ENCODE results near the gene CCDC160.
"Not testable (repeated sequence)": the region's sequence is repeated elsewhere in the genome, so short reads cannot be mapped to it uniquely, and the experiment has no call there.

The CCDC160 gene

DNA sequence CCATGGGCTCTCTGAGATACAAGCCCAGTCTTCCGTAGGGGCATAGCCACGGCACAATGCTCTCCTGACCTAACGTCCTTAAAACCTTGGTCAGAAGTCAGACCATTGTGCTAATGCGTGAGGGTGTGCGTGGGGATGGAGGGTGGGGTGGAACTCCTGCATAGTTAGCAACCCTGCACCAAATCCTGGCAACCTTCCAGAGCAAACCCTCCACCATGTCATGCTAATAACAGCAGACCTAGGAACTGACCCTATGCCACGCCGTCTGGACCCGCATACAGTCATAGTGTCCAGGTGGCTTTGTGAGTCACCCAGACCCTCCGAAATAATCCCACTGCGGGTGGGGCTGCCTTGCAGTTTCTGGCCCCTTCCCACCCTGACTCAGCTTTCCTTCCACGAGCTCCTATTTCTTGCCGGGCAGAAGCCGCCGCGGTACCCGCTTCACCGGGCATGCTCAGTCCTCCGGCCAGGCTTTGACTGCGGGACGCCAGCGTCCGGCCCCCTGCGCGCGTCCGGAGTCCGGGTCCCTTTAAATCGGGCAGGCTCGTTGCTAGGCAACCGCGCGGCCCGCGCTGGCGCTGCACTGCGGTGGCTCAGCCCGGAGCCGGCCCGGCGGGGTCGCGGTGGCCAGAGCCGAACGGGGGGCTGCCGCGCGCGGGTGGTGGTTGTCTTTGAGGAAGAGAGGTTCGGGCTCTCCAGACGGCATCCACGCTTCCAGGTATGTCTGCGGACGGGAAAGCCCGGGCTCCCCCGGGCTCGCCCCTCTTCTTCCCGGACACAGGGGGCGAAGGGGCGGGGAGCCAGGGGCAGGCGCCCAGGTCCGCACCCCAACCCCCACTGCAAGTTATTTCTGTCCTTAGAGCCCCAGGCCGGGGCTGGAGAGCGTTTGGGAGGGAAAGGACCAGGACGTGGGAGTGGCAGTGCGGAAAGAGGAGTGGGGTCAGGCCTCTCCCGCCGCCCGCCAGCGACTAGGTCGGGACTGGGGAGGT, at the start of gene CCDC160:
Gene CCDC160, plus strand, starts transcription at position 557 of the 989 bp plus-strand sequence. CDS start 7,619 bp downstream, outside the sequence.
- DNase-seq (ENCODE audit: low spot score): peak; percentile 25

DNA sequence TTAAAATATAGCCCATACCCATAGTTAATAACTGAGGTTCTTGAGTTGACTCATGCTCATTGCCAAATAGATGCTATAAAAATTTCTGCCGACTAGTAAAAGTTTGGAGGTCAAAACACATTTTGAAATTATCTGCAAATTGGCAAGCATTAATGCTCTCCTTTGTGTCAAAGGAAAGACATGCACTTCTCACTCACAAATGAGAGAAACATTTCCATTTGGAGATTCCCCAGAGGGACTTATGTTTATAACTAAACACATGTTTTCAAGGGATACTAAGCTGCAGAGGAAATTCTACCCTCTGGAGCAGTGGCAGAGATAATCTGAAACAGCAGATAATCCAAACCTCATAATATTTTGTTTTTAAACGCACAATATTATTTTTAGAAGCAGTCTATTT, 45.7 kb upstream of the CCDC160 start:
- no peak for DNase-seq (ENCODE audit: low spot score)

DNA sequence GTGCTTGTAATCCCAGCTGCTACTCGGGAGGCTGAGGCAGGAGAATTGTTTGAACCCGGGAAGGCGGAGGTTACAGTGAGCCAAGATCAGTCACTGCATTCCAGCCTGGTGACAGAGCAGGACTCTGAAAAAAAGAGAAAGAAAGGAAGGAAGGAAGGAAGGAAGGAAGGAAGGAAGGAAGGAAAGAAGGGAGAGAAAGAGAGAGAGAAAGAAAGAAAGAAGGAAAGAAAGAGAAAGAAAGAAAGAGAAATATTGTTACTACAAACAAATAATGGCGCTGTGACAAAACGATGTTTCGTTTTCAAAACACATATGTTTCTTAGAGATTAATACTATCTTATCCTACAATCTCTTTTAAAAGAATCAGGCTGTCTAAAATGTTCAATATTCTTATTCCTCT, 42.1 kb upstream of the CCDC160 start:
- DNase-seq (ENCODE audit: low spot score): no peak

DNA sequence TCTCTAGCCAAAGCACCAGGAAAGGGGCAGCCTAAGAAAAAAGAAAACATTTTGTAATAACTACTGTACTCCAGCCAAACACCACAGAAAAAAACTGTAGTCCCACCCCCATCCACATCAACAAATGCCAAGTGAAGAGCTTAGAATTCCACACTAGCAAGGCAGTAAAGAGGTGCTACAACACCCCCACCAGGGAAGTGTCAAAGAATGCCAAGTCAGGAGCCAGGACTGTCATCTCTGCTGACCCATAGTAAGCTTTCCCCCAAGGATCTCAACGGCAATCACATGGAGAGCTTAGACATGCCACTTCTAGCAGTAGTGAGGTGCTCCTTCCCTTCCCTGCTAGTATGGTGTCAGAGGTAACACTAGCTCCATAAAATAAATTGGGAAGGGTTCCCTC, 34.4 kb upstream of the CCDC160 start:
- no peak for DNase-seq (ENCODE audit: low spot score)

DNA sequence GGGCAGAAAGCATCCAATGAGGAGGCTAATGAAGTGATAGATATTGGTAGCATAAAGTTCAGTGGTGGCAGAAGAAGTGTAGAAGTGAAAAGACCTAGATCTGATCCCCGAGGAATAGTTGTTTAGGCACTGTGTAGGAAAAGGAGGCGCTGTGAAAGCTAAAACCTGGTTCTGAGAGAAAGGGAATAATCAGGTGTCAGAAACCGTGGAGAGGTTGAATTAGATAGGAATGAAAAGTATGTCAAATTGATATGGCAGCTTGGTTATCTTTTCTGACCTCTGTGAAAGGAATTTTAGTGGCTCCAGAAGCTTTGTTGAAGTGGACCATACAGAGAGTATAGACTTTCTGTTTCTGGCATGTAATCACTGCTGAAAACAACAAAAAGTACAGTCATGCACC, 30.8 kb upstream of the CCDC160 start:
- DNase-seq (ENCODE audit: low spot score): no peak

DNA sequence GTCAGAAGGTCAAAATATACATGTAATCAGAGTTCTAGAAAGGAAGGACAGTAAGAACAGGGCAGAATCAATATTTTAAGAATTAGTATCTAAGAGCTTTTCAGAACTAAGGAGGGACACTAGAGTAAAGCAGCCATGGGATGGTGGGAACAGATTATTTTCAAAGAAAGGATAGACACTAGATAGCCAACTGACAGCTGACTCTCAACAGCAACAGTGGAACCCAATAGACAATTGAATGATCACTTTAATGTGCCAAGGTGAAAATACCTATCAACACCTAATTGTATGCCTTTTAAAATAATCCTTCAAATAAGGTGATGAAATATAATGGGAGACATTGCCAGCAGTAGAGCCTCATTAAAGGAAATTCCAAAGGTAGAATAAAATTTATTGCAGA, 26.5 kb upstream of the CCDC160 start:
- DNase-seq (ENCODE audit: low spot score): no peak

DNA sequence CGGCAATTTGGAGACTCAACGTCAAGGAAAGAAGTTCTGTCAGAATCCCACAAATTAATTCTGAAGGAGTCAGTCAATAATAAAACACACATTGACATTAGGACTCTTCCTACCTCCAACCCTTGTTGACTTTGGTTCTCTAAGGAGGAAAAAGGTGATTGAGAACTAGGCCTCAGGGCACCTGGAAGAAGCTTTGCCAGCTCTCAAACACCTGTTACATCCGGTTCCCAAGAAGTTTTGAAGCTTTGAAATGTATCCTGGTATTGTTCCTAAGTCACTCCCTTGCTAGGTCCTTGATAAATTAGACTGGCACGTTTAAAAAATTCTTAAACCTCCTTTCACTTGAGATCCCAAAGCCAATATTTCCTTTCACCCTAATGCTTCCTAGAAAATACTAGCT, 1.7 kb upstream of the CCDC160 start:
- no peak for DNase-seq (ENCODE audit: low spot score)

DNA sequence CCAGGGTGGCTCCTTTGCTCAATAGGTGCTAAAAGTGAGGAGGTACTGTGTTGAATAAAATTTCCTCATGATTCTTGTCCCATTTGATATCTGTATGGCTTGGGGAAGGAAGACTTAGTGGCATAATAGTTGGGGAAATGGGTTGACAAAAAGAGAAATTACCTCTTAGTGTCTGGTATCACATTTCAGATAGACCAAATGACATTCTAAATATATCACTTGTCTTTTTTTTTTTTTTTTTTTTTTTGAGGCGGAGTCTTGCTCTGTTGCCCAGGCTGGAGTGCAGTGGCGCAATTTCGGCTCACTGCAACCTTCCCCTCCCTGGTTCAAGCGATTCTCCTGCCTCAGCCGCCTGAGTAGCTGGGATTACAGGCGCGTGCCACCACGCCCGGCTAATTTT, 1.2 kb downstream of the CCDC160 start:
- not testable (repeated sequence) for DNase-seq (ENCODE audit: low spot score)

DNA sequence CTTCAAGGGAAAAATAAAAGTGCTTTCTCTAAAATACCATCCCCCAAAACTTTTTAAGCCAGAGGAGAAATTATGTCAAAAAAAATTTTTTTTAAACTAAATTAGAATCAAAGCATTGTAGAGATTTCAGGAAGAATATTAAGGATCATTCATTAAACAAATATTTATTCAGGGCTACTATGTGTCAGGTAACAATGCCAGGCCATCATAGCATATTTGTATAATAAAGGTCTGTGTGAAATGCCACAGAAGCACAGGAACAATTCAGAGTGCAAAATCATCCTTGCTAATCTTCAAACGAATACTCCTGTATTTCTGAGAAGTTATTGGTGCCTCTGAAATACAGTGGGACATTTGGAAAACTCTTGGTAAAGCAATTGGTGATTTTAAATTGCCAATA, 2.0 kb downstream of the CCDC160 start:
- no peak for DNase-seq (ENCODE audit: low spot score)

DNA sequence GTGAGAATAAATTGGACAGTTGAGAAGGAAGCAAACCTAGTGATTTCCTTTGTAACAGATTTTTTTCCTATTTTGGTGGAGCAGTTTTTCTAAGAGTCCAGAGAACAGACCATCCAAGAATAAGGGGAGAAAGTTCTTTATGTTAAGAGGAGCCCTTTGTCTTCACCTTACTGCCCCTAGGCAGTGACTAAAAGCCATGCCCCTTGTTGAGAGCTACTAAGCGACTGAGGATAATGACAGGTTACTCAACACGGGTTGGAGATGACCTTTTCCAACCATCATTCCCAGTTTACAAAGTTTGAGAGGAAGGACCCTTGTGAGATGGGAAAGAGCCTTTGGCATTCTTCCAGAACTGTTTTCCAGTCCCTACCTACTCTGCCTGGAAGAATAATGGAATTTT, 3.2 kb downstream of the CCDC160 start:
- DNase-seq (ENCODE audit: low spot score): no peak

DNA sequence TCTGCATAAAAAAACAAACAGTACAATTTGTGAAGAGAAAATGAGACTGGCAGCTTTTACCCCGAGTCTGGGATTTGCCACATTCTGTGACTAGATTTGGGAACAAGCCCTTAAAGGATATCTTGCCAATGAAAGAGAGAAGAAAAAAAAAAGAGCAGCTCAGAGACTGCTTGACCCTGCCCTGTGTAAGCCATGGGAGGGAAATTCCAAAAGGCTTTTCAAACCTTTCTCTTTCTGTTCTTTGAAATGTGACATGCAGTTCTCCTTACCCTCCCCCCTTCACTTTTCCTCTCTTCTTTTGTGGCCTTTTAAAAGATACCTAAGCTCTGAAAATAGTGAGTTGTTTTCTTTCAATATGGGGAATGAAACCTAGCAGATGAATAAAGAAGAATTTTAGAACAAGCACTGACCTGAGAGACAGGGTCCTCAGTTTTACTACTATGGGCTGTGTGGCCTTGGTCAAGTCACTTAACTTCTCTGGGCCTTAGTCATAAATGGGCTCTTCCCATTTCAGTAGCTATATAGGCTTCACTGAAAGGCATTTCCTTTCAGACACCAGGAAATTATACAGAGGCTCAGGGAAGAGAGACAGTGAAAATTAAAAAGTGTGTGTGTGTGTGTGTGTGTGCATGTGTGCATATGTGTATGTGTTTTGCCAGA, 5.1 kb downstream of the CCDC160 start:
- no peak for DNase-seq (ENCODE audit: low spot score)

DNA sequence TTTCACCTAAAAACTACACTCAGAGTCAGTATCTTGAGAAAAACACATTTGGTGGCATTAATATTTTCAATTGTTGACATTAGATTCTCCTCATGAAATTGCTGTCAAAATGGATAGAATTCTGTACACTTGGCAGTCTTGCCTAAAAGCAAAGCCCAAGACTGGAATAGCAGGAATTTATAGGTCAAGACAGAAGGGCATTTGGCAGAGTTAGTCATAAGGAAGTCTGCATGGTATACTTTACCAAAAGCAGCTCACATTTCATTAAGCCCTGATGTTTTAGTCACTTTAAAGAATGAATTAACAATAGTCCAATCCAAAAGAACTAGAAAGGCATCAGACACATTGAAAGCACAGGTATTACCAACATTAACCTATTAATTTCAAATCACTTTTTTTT, 7.1 kb downstream of the CCDC160 start:
- DNase-seq (ENCODE audit: low spot score): no peak

DNA sequence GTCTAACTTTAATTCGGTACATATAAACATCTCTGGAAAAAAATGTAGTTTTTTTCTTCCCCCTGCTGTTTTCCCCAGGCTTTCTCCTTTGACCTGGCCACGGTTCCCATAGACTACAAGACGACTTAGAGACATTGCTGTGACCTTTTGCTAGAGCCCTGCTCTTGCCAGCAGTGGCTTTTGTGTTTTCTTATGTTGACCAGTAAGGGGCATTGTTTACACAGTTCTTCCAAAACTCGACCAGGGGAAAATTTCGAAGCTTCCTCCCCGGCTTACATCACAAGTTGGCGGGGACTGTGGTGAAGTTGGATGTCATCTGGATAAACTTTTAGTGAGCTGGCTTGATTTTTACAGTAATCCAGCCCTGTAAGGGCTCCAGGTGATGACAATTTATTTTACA, 9.3 kb downstream of the CCDC160 start:
- no peak for DNase-seq (ENCODE audit: low spot score)

DNA sequence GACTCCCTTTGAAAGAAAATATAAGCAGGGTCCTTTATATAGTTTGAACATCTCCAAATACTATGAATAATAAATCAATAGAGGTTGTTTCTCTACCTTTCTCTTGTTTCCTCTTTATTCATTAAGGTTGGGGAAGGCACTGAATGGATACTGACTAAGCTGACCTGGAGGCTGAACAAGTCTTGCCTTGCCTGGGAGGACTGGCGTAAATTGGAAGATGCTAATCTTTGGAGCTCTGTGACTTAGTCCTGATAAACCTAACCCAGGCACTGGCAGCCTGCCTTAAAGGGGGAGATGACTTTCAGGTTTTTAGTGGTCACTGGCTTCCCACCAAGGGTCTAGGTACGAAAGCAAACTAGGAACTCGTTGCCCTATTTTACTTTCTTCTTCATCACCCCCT, 10.5 kb downstream of the CCDC160 start:
- DNase-seq (ENCODE audit: low spot score): no peak

DNA sequence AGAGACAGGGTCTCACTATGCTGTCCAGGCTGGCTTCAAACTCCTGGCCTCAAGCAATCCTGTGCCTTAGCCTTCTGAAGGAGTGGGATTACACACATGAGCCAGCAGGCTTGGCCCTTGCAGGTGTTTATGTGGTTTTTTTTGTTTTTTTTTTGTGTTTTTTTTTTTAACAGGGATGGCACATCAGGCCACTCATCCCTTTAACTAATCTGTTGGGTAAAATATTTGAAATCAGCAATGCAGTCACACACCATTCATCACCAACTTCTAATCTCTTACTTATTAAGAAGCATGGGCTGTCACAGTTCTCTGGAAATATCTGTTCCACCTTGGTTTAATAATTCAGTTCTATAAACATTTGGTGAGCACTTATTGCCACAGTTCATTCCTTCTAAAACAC, 12.3 kb downstream of the CCDC160 start:
- DNase-seq (ENCODE audit: low spot score): no peak

DNA sequence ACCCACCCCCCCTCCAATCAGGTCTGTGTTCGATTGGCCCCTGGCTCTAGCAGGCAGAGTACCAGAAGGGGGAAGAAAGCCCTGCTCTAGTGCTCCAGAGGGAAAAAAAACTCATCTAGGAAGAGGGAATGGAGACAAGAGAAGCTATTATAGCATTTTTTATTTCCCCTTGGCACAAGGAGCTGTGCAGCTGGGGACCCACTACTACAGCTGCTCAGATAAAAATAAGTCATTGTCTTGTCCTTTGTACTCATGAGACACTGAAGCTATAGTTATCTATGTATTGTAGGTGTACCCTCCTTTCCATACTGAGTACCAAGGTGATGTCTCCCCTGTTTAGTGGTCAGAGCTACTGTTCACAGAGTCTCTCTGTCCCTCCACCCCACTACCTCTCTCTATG, 14.3 kb downstream of the CCDC160 start:
- no peak for DNase-seq (ENCODE audit: low spot score)

DNA sequence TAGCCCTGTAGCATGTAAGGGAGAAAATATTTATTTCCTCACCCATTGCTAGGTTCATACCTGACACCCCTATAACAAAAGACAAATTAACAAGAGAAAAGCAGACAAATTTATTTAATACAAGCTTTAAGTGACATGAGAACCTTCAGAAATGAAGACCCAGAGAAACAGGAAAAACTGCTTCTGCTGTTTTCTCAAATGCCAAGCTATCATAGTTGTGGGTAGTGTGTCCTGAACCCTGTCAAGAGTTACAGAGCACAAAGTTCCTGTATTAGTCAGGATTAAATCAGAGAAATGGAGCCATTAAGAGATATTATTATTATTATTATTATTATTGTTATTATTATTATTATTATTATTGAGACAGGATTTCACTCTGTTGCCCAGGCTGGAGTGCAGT, 17.5 kb downstream of the CCDC160 start:
- no peak for DNase-seq (ENCODE audit: low spot score)

DNA sequence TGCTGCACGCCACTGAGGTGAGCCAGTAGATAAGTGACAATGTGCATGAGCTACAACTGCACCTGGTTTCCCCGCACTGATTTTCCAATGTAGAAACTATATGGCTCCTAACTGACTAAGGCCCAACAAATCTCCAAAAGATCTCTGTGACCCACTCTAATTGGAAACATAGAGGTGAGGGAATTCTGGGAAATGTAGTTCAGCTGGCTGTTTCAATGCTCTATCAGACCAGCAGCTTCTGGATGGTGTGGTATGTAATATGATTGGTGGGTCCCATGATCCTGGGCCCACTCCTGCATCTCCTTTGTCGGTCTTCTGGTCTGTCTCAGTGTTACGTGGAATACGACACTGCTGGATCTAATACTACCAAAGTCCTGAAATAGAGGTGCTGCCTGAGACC, 18.6 kb downstream of the CCDC160 start:
- DNase-seq (ENCODE audit: low spot score): no peak

DNA sequence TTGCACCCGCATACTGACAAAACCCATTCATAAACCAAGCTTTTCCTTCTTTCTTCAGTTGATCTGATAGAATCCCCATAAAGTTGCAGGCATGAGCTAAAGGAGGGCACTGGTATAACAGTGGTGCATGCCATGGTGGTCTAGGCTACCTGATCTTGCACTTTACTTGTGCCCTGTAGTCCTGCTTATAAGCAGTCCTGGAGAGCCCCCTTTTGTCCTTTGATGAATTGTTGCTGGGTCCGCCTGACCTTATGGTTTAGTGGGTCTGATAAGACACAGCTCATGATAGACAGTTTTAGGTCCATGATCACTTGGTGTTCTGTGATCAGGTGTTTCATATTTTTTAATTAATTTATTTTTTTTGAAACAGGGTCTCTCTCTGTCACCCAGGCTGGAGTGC, 19.7 kb downstream of the CCDC160 start:
- DNase-seq (ENCODE audit: low spot score): no peak

DNA sequence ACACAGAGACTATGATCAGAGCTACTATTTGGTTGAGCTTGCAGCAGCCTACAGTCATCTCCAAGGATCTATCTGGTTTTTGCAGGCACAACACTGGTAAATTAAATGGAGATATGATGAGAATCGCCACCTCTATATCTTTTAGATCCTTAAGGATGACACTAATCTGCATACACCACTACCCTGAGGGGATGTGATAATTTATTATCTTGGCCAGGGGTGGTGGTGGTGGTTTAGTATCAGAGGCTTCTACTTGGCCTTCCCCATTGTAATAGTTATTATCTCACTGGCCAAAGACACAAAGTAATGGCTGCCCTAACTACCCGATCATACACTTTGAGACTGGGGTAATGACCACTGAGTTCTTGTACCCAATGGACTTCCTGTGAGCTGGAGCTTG, 21.2 kb downstream of the CCDC160 start:
- DNase-seq (ENCODE audit: low spot score): no peak

DNA sequence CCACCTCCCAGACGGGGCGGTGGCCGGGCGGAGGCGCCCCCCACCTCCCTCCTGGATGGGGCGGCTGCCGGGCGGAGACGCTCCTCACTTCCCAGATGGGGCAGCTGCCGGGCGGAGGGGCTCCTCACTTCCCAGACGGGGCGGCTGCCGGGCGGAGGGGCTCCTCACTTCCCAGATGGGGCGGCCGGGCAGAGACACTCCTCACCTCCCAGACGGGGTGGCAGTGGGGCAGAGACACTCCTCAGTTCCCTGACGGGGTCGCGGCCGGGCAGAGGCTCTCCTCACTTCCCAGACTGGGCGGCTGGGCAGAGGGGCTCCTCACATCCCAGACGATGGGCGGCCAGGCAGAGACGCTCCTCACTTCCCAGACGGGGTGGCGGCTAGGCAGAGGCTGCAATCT, 49.0 kb downstream of the CCDC160 start:
- DNase-seq (ENCODE audit: low spot score): not testable (repeated sequence)

DNA sequence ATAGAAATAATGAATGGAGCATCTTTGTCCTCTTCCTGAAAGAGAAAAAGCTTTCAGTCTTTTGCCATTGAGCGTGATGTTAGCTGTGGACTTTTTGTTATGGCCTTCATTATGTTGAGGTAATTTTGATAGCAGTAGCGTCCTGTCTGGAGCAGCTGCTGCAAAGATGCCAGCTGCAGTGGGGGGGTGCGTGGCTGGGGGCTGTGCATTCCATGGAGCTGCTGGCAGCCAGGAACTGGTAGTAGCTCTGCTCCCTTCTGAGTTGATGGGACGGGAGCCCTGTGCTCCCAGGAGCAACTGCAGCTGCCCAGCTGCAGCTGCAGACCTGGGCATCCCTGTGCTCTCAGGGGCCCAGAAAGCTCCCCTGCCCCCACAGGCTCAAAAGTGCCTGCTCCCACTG, 50.4 kb downstream of the CCDC160 start:
- no peak for DNase-seq (ENCODE audit: low spot score)

DNA sequence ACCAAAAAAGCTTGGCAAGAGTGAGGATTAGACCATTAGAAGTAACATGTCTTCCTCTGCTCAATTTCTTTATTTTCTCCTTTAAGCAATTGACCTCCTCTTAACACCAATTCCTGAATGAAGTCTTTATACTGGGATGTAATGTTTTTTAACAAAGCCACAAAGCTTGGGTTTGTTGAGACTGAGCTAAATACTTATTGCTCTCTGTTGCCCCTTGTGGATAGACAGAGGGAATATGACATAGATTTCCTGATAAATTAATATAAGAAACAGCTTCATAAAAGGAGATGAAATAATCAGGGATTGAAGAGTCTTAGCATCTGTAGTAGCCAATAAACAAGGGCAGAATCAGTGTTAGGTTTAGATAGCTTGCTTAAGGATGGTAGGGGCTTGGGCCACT, 57.6 kb downstream of the CCDC160 start:
- DNase-seq (ENCODE audit: low spot score): peak; percentile 2

Measured in GM03348 (cell line).